HEK293 (cell line): ENCODE data around the gene R3HDM2.
A peak's percentile ranks its signal among the peaks of the same experiment; 100 is the strongest.

ENCODE experiments used
- BCL11A ChIP-seq: fragments of 450-650 bp; formaldehyde crosslinking; IDR thresholded peaks from 2 replicates; pipeline ENCODE4 v1.5.1; 2016; ENCODE audit warnings: low read depth, missing biosample characterization, missing genetic modification characterization
- TRIM28 ChIP-seq: IDR thresholded peaks from 2 replicates; pipeline ENCODE4 v1.6.1; 2011; ENCODE audit warnings: low read length, control low read depth, borderline replicate concordance
- ZBTB20 ChIP-seq: fragments of 450-650 bp; formaldehyde crosslinking; IDR thresholded peaks from 2 replicates; pipeline ENCODE4 v1.5.1; 2016; ENCODE audit warnings: missing biosample characterization, missing genetic modification characterization
- ZIC2 ChIP-seq: fragments of 450-650 bp; formaldehyde crosslinking; IDR thresholded peaks from 2 replicates; pipeline ENCODE4 v1.5.1; 2016; ENCODE audit warnings: missing biosample characterization, missing genetic modification characterization
- ZNF10 ChIP-seq: fragments of 450-650 bp; formaldehyde crosslinking; IDR thresholded peaks from 2 replicates; pipeline ENCODE4 v1.5.1; 2017; ENCODE audit warnings: missing biosample characterization, missing genetic modification characterization
- ZNF114 ChIP-seq: fragments of 450-650 bp; formaldehyde crosslinking; IDR thresholded peaks from 2 replicates; pipeline ENCODE4 v1.5.0; 2017; ENCODE audit warnings: missing biosample characterization, missing genetic modification characterization
- ZNF292 ChIP-seq: fragments of 450-650 bp; formaldehyde crosslinking; IDR thresholded peaks from 2 replicates; pipeline ENCODE4 v1.5.1; 2016; ENCODE audit warnings: low read depth, missing biosample characterization, missing genetic modification characterization, borderline replicate concordance
- ZNF324 ChIP-seq: fragments of 450-650 bp; formaldehyde crosslinking; IDR thresholded peaks from 2 replicates; pipeline ENCODE4 v1.5.1; 2016; ENCODE audit warnings: missing biosample characterization, missing genetic modification characterization
- ZNF354C ChIP-seq: fragments of 450-650 bp; formaldehyde crosslinking; IDR thresholded peaks from 2 replicates; pipeline ENCODE4 v1.5.1; 2016; ENCODE audit warnings: missing biosample characterization, missing genetic modification characterization, low read depth, borderline replicate concordance
- ZNF426 ChIP-seq: fragments of 450-650 bp; formaldehyde crosslinking; IDR thresholded peaks from 2 replicates; pipeline ENCODE4 v1.5.1; 2017; ENCODE audit warnings: missing biosample characterization, missing genetic modification characterization, mild to moderate bottlenecking, inconsistent platforms, moderate library complexity
- ZNF521 ChIP-seq: fragments of 450-650 bp; formaldehyde crosslinking; IDR thresholded peaks from 2 replicates; pipeline ENCODE4 v1.5.1; 2017; ENCODE audit warnings: missing biosample characterization, mild to moderate bottlenecking, missing genetic modification characterization
- ZNF549 ChIP-seq: fragments of 450-650 bp; IDR thresholded peaks from 2 replicates; pipeline ENCODE4 v1.5.1; 2018; ENCODE audit warnings: missing biosample characterization, missing genetic modification characterization, mild to moderate bottlenecking, inconsistent platforms, moderate library complexity
- ZNF555 ChIP-seq: fragments of 450-650 bp; formaldehyde crosslinking; conservative IDR thresholded peaks from 2 replicates; pipeline ENCODE4 v1.5.1; 2017; ENCODE audit warnings: missing biosample characterization, mild to moderate bottlenecking, missing genetic modification characterization, inconsistent platforms
- ZNF600 ChIP-seq: fragments of 450-650 bp; formaldehyde crosslinking; IDR thresholded peaks from 2 replicates; pipeline ENCODE4 v1.5.1; 2016; ENCODE audit warnings: missing biosample characterization, missing genetic modification characterization
- ZNF658 ChIP-seq: fragments of 450-650 bp; formaldehyde crosslinking; IDR thresholded peaks from 2 replicates; pipeline ENCODE4; 2016; ENCODE audit warnings: missing biosample characterization, missing genetic modification characterization
- ZNF792 ChIP-seq: fragments of 450-650 bp; formaldehyde crosslinking; IDR thresholded peaks from 2 replicates; pipeline ENCODE4 v1.5.1; 2016; ENCODE audit warnings: missing biosample characterization, missing genetic modification characterization
- TF ChIP-seq, protein P1 (sequence below): fragments of 450-650 bp; formaldehyde crosslinking; IDR thresholded peaks from 2 replicates; pipeline ENCODE4 v1.5.1; 2016; ENCODE audit warnings: missing biosample characterization, missing genetic modification characterization
- TF ChIP-seq, protein P2 (sequence below): fragments of 450-650 bp; formaldehyde crosslinking; IDR thresholded peaks from 2 replicates; pipeline ENCODE4 v1.5.1; 2017; ENCODE audit warnings: missing biosample characterization, mild to moderate bottlenecking, missing genetic modification characterization, moderate library complexity
- TF ChIP-seq, protein P3 (sequence below): fragments of 450-650 bp; formaldehyde crosslinking; IDR thresholded peaks from 2 replicates; pipeline ENCODE4 v1.5.1; 2016; ENCODE audit warnings: missing biosample characterization, missing genetic modification characterization
- TF ChIP-seq, protein P4 (sequence below): fragments of 450-650 bp; formaldehyde crosslinking; IDR thresholded peaks from 2 replicates; pipeline ENCODE4 v1.5.1; 2016; ENCODE audit warnings: missing biosample characterization, missing genetic modification characterization, borderline replicate concordance
- TF ChIP-seq, protein P5 (sequence below): fragments of 450-650 bp; formaldehyde crosslinking; IDR thresholded peaks from 2 replicates; pipeline ENCODE4 v1.5.1; 2017; ENCODE audit warnings: missing biosample characterization, missing genetic modification characterization
- TF ChIP-seq, protein P6 (sequence below): fragments of 450-650 bp; formaldehyde crosslinking; IDR thresholded peaks from 2 replicates; pipeline ENCODE4 v1.5.1; 2016; ENCODE audit warnings: missing biosample characterization, missing genetic modification characterization

The R3HDM2 gene

DNA sequence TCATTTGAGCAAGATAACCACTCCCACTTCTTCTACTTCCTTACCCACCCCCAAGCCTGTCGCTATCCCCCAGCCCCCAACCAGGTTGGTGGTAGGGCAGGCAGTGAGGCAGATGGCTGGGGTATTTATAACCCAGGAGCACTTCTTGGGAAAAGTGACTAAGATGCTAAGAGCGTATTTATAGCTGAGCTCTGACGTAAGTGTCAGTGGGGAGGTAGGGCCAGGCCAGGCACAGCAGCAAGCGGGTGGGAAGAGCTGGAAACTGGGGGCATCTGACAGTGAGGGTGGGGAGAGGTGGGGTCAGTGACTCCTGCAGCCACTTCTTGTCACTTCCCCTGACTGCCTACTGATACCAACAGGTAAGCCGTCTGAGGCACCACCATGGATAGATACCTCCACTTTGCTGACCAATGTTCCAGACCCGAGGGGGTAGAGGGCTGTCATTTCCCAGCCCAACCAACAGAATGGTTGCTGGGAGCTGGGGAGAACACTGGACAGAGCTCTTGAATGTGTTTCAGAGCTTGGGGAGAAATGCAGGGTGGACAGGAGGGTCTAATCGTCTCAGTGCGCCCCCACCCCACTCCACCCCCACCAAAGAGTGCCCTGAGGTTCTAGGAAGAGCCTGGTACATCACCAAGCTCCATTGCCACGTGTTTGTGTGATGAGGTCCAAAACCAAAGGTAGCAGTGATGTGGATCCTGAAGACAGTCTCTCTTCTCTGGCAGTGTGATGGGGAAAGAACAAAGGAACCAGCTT lies 21.5 kb upstream of the R3HDM2 start (continued):
- TF ChIP-seq, protein P1, sequence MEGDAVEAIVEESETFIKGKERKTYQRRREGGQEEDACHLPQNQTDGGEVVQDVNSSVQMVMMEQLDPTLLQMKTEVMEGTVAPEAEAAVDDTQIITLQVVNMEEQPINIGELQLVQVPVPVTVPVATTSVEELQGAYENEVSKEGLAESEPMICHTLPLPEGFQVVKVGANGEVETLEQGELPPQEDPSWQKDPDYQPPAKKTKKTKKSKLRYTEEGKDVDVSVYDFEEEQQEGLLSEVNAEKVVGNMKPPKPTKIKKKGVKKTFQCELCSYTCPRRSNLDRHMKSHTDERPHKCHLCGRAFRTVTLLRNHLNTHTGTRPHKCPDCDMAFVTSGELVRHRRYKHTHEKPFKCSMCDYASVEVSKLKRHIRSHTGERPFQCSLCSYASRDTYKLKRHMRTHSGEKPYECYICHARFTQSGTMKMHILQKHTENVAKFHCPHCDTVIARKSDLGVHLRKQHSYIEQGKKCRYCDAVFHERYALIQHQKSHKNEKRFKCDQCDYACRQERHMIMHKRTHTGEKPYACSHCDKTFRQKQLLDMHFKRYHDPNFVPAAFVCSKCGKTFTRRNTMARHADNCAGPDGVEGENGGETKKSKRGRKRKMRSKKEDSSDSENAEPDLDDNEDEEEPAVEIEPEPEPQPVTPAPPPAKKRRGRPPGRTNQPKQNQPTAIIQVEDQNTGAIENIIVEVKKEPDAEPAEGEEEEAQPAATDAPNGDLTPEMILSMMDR (tag by site-specific recombination): no peak
- no peak for TF ChIP-seq BCL11A (tag by site-specific recombination)
- no peak for TF ChIP-seq ZNF114 (tag by site-specific recombination)
- no peak for TF ChIP-seq ZNF324 (tag by site-specific recombination)
- peak; percentile 97 for TF ChIP-seq ZNF600 (tag by site-specific recombination)
- TF ChIP-seq ZNF658 (tag by site-specific recombination): no peak
- TF ChIP-seq, protein P2, sequence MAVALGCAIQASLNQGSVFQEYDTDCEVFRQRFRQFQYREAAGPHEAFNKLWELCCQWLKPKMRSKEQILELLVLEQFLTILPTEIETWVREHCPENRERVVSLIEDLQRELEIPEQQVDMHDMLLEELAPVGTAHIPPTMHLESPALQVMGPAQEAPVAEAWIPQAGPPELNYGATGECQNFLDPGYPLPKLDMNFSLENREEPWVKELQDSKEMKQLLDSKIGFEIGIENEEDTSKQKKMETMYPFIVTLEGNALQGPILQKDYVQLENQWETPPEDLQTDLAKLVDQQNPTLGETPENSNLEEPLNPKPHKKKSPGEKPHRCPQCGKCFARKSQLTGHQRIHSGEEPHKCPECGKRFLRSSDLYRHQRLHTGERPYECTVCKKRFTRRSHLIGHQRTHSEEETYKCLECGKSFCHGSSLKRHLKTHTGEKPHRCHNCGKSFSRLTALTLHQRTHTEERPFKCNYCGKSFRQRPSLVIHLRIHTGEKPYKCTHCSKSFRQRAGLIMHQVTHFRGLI (tag by site-specific recombination): peak; percentile 90
- TF ChIP-seq, protein P3, sequence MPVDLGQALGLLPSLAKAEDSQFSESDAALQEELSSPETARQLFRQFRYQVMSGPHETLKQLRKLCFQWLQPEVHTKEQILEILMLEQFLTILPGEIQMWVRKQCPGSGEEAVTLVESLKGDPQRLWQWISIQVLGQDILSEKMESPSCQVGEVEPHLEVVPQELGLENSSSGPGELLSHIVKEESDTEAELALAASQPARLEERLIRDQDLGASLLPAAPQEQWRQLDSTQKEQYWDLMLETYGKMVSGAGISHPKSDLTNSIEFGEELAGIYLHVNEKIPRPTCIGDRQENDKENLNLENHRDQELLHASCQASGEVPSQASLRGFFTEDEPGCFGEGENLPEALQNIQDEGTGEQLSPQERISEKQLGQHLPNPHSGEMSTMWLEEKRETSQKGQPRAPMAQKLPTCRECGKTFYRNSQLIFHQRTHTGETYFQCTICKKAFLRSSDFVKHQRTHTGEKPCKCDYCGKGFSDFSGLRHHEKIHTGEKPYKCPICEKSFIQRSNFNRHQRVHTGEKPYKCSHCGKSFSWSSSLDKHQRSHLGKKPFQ (tag by site-specific recombination): no peak
- TF ChIP-seq ZNF555 (tag by site-specific recombination): no peak
- no peak for TF ChIP-seq ZNF426 (tag by site-specific recombination)
- TF ChIP-seq ZBTB20 (tag by site-specific recombination): no peak
- no peak for TF ChIP-seq ZNF10 (tag by site-specific recombination)
- TF ChIP-seq, protein P4, sequence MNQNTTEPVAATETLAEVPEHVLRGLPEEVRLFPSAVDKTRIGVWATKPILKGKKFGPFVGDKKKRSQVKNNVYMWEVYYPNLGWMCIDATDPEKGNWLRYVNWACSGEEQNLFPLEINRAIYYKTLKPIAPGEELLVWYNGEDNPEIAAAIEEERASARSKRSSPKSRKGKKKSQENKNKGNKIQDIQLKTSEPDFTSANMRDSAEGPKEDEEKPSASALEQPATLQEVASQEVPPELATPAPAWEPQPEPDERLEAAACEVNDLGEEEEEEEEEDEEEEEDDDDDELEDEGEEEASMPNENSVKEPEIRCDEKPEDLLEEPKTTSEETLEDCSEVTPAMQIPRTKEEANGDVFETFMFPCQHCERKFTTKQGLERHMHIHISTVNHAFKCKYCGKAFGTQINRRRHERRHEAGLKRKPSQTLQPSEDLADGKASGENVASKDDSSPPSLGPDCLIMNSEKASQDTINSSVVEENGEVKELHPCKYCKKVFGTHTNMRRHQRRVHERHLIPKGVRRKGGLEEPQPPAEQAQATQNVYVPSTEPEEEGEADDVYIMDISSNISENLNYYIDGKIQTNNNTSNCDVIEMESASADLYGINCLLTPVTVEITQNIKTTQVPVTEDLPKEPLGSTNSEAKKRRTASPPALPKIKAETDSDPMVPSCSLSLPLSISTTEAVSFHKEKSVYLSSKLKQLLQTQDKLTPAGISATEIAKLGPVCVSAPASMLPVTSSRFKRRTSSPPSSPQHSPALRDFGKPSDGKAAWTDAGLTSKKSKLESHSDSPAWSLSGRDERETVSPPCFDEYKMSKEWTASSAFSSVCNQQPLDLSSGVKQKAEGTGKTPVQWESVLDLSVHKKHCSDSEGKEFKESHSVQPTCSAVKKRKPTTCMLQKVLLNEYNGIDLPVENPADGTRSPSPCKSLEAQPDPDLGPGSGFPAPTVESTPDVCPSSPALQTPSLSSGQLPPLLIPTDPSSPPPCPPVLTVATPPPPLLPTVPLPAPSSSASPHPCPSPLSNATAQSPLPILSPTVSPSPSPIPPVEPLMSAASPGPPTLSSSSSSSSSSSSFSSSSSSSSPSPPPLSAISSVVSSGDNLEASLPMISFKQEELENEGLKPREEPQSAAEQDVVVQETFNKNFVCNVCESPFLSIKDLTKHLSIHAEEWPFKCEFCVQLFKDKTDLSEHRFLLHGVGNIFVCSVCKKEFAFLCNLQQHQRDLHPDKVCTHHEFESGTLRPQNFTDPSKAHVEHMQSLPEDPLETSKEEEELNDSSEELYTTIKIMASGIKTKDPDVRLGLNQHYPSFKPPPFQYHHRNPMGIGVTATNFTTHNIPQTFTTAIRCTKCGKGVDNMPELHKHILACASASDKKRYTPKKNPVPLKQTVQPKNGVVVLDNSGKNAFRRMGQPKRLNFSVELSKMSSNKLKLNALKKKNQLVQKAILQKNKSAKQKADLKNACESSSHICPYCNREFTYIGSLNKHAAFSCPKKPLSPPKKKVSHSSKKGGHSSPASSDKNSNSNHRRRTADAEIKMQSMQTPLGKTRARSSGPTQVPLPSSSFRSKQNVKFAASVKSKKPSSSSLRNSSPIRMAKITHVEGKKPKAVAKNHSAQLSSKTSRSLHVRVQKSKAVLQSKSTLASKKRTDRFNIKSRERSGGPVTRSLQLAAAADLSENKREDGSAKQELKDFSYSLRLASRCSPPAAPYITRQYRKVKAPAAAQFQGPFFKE (tag by site-specific recombination): no peak
- TF ChIP-seq, protein P5, sequence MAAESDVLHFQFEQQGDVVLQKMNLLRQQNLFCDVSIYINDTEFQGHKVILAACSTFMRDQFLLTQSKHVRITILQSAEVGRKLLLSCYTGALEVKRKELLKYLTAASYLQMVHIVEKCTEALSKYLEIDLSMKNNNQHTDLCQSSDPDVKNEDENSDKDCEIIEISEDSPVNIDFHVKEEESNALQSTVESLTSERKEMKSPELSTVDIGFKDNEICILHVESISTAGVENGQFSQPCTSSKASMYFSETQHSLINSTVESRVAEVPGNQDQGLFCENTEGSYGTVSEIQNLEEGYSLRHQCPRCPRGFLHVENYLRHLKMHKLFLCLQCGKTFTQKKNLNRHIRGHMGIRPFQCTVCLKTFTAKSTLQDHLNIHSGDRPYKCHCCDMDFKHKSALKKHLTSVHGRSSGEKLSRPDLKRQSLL (tag by site-specific recombination): no peak
- TF ChIP-seq ZNF354C: no peak
- TF ChIP-seq TRIM28: no peak
- no peak for TF ChIP-seq ZNF292 (tag by site-specific recombination)
- TF ChIP-seq ZNF549 (tag by site-specific recombination): no peak
- no peak for TF ChIP-seq ZNF521 (tag by site-specific recombination)
- no peak for TF ChIP-seq ZNF792
- TF ChIP-seq ZIC2: peak; percentile 61
- TF ChIP-seq, protein P6, sequence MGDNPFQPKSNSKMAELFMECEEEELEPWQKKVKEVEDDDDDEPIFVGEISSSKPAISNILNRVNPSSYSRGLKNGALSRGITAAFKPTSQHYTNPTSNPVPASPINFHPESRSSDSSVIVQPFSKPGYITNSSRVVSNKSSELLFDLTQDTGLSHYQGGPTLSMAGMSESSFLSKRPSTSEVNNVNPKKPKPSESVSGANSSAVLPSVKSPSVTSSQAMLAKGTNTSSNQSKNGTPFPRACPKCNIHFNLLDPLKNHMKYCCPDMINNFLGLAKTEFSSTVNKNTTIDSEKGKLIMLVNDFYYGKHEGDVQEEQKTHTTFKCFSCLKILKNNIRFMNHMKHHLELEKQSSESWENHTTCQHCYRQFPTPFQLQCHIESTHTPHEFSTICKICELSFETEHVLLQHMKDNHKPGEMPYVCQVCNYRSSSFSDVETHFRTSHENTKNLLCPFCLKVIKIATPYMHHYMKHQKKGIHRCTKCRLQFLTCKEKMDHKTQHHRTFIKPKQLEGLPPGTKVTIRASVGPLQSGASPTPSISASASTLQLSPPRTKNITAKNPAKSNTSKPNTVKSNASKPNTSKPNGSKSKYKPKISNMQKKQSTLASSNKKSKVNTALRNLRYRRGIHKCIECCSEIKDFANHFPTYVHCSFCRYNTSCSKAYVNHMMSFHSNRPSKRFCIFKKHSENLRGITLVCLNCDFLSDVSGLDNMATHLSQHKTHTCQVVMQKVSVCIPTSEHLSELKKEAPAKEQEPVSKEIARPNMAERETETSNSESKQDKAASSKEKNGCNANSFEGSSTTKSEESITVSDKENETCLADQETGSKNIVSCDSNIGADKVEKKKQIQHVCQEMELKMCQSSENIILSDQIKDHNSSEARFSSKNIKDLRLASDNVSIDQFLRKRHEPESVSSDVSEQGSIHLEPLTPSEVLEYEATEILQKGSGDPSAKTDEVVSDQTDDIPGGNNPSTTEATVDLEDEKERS (tag by site-specific recombination): no peak
